ENCODE measurements around the gene STK17B. TPM values are rescaled to one million over a fixed set of nuclear protein-coding genes. Genes with fewer than 3 reads are reported as not detected.

Gene STK17B
- total and polyA plus RNA-seq, 2 experiments from 2014 or later, result 5.7 to 13.7 TPM

DNA sequence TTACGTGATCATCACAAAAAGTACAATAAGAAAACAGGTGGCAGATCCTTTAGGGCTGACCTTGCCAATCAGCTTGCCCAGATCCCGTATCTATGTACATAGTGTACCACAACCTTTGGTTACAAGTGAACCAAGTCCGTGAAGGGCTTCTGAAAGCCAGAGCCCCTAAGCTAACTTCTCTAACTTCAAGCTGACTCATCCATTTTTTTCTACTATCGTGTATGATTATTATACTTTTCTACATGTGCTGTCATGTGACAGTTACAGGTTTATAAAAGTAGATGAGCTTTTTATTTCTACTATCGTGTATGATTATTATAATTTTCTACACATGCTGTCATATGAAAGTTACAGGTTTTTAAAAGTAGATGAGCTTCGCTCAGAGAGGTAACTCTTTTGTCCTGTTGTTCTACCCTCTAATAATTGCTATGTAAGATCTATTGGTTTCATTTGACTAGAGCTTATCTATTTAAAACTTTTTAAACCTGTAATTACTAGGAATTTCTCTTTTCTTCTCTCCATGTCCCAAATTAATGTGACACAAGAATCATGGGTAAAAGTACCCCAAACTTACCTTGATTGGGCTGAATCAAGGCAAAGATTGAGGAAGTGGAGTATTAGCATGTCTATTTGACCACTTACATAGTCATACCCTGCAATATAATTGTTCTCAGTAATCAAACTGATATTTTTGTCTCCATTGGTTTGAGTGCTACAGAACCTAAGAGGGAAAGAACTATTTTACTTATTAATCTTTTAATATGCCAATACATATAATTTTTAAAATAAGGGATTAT, 73.3 kb downstream of the STK17B start:
- H3K4me3 ChIP-seq, result no peak overlapping the region
- Mint-ChIP-seq H3K9me3 (peaks cover 20% of the 10 kb centered on the region), H3K4me1 (peaks cover 29% of the 10 kb centered on the region), H3K36me3 (ENCODE audit: low read depth) (peaks cover 17% of the 10 kb centered on the region; the same call in 2 of the 3 replicates), H3K27me3 (ENCODE audit: insufficient read depth, low read depth, poor library complexity) (peaks cover 2% of the 10 kb centered on the region), H3K4me3 (no peak overlapping the region), H3K27ac (no peak overlapping the region)
- TF ChIP-seq EZH2phosphoT487 (IDR thresholded peaks at IDR 0.05; ENCODE audit: unreplicated experiment) (no peak), ZNF331 (CRISPR knock-in tag; IDR thresholded peaks at IDR 0.05; ENCODE audit: low read depth) (no peak)
- TF ChIP-seq, protein P1, sequence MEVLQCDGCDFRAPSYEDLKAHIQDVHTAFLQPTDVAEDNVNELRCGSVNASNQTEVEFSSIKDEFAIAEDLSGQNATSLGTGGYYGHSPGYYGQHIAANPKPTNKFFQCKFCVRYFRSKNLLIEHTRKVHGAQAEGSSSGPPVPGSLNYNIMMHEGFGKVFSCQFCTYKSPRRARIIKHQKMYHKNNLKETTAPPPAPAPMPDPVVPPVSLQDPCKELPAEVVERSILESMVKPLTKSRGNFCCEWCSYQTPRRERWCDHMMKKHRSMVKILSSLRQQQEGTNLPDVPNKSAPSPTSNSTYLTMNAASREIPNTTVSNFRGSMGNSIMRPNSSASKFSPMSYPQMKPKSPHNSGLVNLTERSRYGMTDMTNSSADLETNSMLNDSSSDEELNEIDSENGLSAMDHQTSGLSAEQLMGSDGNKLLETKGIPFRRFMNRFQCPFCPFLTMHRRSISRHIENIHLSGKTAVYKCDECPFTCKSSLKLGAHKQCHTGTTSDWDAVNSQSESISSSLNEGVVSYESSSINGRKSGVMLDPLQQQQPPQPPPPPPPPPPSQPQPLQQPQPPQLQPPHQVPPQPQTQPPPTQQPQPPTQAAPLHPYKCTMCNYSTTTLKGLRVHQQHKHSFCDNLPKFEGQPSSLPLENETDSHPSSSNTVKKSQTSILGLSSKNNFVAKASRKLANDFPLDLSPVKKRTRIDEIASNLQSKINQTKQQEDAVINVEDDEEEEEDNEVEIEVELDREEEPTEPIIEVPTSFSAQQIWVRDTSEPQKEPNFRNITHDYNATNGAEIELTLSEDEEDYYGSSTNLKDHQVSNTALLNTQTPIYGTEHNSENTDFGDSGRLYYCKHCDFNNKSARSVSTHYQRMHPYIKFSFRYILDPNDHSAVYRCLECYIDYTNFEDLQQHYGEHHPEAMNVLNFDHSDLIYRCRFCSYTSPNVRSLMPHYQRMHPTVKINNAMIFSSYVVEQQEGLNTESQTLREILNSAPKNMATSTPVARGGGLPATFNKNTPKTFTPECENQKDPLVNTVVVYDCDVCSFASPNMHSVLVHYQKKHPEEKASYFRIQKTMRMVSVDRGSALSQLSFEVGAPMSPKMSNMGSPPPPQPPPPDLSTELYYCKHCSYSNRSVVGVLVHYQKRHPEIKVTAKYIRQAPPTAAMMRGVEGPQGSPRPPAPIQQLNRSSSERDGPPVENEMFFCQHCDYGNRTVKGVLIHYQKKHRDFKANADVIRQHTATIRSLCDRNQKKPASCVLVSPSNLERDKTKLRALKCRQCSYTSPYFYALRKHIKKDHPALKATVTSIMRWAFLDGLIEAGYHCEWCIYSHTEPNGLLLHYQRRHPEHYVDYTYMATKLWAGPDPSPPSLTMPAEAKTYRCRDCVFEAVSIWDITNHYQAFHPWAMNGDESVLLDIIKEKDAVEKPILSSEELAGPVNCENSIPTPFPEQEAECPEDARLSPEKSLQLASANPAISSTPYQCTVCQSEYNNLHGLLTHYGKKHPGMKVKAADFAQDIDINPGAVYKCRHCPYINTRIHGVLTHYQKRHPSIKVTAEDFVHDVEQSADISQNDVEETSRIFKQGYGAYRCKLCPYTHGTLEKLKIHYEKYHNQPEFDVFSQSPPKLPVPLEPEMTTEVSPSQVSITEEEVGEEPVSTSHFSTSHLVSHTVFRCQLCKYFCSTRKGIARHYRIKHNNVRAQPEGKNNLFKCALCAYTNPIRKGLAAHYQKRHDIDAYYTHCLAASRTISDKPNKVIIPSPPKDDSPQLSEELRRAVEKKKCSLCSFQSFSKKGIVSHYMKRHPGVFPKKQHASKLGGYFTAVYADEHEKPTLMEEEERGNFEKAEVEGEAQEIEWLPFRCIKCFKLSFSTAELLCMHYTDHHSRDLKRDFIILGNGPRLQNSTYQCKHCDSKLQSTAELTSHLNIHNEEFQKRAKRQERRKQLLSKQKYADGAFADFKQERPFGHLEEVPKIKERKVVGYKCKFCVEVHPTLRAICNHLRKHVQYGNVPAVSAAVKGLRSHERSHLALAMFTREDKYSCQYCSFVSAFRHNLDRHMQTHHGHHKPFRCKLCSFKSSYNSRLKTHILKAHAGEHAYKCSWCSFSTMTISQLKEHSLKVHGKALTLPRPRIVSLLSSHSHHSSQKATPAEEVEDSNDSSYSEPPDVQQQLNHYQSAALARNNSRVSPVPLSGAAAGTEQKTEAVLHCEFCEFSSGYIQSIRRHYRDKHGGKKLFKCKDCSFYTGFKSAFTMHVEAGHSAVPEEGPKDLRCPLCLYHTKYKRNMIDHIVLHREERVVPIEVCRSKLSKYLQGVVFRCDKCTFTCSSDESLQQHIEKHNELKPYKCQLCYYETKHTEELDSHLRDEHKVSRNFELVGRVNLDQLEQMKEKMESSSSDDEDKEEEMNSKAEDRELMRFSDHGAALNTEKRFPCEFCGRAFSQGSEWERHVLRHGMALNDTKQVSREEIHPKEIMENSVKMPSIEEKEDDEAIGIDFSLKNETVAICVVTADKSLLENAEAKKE (CRISPR knock-in tag; IDR thresholded peaks at IDR 0.05), result no peak
- peaks cover 20% of the 10 kb centered on the region for H3K4me1 ChIP-seq (ENCODE audit: insufficient read depth)
- H2AFZ ChIP-seq, result no peak overlapping the region
- no peak overlapping the region for H3K27ac ChIP-seq (ENCODE audit: low read depth)
- no peaks in the 10 kb centered on the region for H3K36me3 ChIP-seq (ENCODE audit: insufficient read depth)
- no peaks in the 10 kb centered on the region for H4K20me1 ChIP-seq (replicated peaks; ENCODE audit: insufficient read depth)
- no peaks in the 10 kb centered on the region for H3F3A ChIP-seq (replicated peaks; ENCODE audit: low read depth)
- peak overlapping the region; percentile 59; the same call in 1 of the 2 replicates for H3K4me2 ChIP-seq
- DNase-seq (ENCODE audit: low spot score) (no peak), ATAC-seq (no peak)
- H3K27me3 ChIP-seq (ENCODE audit: insufficient read depth), result no peaks in the 10 kb centered on the region
- no peaks in the 10 kb centered on the region for H3K79me2 ChIP-seq (replicated peaks; ENCODE audit: insufficient read depth)
- H3K9me2 ChIP-seq (ENCODE audit: insufficient read depth), result 0 out of 2 replicates have a peak, but pooled peaks cover 3% of the 10 kb centered on the region

Measured in GM23338 (cell line).